ENCODE results near the gene SLC12A6. TPM values are rescaled to one million over a fixed set of nuclear protein-coding genes. Genes with fewer than 3 reads are reported as not detected.
A peak's percentile ranks its signal among the peaks of the same experiment; 100 is the strongest.
"Not testable (repeated sequence)": the region's sequence is repeated elsewhere in the genome, so short reads cannot be mapped to it uniquely, and the experiment has no call there.

SLC12A6 gene
- total RNA-seq, 1 donor from 2014 or later: 16.4 TPM

DNA sequence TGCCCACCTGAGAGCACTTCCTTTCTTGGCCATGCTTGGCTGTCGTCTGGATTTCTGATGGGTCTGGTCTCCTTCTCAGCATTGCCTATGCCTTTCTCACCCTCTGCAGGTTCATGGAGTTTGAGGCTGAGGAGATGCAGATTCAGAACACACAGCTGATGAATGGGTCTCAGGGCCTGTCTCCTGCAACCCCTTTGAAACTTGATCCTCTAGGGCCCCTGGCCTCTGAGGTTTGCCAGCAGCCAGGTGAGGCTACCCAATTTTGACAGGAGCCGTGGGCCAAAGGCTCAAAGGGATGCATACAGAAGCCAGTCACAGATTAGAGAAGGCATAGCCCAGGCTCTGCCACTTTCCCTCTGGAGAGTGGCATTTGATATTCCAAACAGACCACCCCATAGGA is 16.0 kb upstream of the SLC12A6 start:
- TF ChIP-seq, protein P1, sequence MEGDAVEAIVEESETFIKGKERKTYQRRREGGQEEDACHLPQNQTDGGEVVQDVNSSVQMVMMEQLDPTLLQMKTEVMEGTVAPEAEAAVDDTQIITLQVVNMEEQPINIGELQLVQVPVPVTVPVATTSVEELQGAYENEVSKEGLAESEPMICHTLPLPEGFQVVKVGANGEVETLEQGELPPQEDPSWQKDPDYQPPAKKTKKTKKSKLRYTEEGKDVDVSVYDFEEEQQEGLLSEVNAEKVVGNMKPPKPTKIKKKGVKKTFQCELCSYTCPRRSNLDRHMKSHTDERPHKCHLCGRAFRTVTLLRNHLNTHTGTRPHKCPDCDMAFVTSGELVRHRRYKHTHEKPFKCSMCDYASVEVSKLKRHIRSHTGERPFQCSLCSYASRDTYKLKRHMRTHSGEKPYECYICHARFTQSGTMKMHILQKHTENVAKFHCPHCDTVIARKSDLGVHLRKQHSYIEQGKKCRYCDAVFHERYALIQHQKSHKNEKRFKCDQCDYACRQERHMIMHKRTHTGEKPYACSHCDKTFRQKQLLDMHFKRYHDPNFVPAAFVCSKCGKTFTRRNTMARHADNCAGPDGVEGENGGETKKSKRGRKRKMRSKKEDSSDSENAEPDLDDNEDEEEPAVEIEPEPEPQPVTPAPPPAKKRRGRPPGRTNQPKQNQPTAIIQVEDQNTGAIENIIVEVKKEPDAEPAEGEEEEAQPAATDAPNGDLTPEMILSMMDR (IDR thresholded peaks at IDR 0.05; ENCODE audit: insufficient read depth, low read length, poor library complexity, severe bottlenecking): no peak
- no peaks in the 10 kb centered on the region for H3K36me3 ChIP-seq (ENCODE audit: control insufficient read depth, insufficient read depth, low read length)
- H3K27me3 ChIP-seq (ENCODE audit: control insufficient read depth, insufficient read depth, low read length): no peaks in the 10 kb centered on the region
- H3K4me3 ChIP-seq (ENCODE audit: low read depth, low read length): no peak overlapping the region
- no peak for DNase-seq (ENCODE audit: low read depth)

GRCh38 chr15:34352996-34353395 is 15.4 kb upstream of the SLC12A6 start:
- H3K36me3 ChIP-seq (ENCODE audit: control insufficient read depth, insufficient read depth, low read length); H3K4me3 ChIP-seq (ENCODE audit: low read depth, low read length); H3K27me3 ChIP-seq (ENCODE audit: control insufficient read depth, insufficient read depth, low read length); DNase-seq (ENCODE audit: low read depth): not testable (repeated sequence)

- no peaks in the 10 kb centered on the region for H3K27me3 ChIP-seq (ENCODE audit: control insufficient read depth, insufficient read depth, low read length)
- no peak overlapping the region for H3K4me3 ChIP-seq (ENCODE audit: low read depth, low read length)
- no peak for DNase-seq (ENCODE audit: low read depth)
- H3K36me3 ChIP-seq (ENCODE audit: control insufficient read depth, insufficient read depth, low read length): no peaks in the 10 kb centered on the region
- TF ChIP-seq, protein P1 (IDR thresholded peaks at IDR 0.05; ENCODE audit: insufficient read depth, low read length, poor library complexity, severe bottlenecking): no peak
These were observed 12.2 kb upstream of the SLC12A6 start for GRCh38 chr15:34349769-34350168.

DNA sequence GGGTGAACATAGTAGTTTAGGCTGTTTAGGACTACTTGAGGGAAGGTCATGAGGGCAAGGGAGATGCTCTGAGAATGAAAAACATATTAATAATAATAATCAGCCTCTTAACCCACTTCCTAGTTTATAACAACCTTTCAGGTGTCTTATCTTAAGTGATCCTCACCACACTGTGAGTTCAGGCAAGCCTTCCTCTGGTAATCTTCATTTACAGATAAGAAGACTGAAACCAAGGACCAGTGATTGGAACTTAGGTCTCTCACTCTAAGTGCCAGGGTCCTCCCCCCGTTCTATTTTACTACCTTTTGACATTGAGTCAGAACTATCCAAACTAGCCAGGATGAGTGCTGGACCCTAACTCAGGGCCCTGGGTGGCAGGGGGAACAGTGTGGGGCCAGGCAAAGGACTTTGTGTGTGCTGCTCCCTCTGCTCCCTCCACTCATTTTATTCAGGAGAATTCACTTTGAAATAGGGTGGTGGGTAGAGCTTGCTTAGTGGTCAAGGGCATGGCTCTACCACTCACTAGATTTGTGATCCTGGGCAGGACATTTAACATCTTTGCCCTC is 11.2 kb upstream of the SLC12A6 start:
- H3K4me3 ChIP-seq (ENCODE audit: low read depth, low read length): no peak overlapping the region
- no peak for DNase-seq (ENCODE audit: low read depth)
- TF ChIP-seq, protein P1 (IDR thresholded peaks at IDR 0.05; ENCODE audit: insufficient read depth, low read length, poor library complexity, severe bottlenecking): no peak
- no peaks in the 10 kb centered on the region for H3K27me3 ChIP-seq (ENCODE audit: control insufficient read depth, insufficient read depth, low read length)
- no peaks in the 10 kb centered on the region for H3K36me3 ChIP-seq (ENCODE audit: control insufficient read depth, insufficient read depth, low read length)

DNA sequence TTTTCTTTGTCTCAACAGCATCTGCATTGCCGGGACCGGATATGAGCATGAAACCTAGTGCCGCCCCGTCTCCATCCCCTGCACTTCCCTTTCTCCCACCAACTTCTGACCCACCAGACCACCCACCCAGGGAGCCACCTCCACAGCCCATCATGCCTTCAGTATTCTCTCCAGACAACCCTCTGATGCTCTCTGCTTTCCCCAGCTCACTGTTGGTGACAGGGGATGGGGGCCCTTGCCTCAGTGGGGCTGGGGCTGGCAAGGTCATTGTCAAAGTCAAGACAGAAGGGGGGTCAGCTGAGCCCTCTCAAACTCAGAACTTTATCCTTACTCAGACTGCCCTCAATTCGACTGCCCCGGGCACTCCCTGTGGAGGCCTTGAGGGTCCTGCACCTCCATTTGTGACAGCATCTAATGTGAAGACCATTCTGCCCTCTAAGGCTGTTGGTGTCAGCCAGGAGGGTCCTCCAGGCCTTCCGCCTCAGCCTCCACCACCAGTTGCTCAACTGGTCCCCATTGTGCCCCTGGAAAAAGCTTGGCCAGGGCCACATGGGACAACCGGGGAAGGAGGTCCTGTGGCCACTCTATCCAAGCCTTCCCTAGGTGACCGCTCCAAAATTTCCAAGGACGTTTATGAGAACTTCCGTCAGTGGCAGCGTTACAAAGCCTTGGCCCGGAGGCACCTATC is 10.5 kb upstream of the SLC12A6 start:
- TF ChIP-seq, protein P1 (IDR thresholded peaks at IDR 0.05; ENCODE audit: insufficient read depth, low read length, poor library complexity, severe bottlenecking): no peak
- Histone ChIP-seq H3K36me3 (ENCODE audit: control insufficient read depth, insufficient read depth, low read length) (no peaks in the 10 kb centered on the region), H3K27me3 (ENCODE audit: control insufficient read depth, insufficient read depth, low read length) (no peaks in the 10 kb centered on the region), H3K4me3 (ENCODE audit: low read depth, low read length) (no peak overlapping the region)
- no peak for DNase-seq (ENCODE audit: low read depth)

- TF ChIP-seq, protein P1 (IDR thresholded peaks at IDR 0.05; ENCODE audit: insufficient read depth, low read length, poor library complexity, severe bottlenecking): peak; percentile 96
- Histone ChIP-seq H3K27me3 (ENCODE audit: control insufficient read depth, insufficient read depth, low read length) (no peaks in the 10 kb centered on the region), H3K4me3 (ENCODE audit: low read depth, low read length) (peak within 1 kb of the TSS; percentile 65), H3K36me3 (ENCODE audit: control insufficient read depth, insufficient read depth, low read length) (no peaks in the 10 kb centered on the region)
- peak; percentile 80 for DNase-seq (ENCODE audit: low read depth)
These were observed 5.4 kb upstream of the SLC12A6 start, which contains the start of the genes NOP10 and NUTM1 for GRCh38 chr15:34342737-34343575. Gene NOP10, minus strand, starts transcription at chr15:34343136. Its CDS starts 63 bp downstream, at chr15:34343073. Gene NUTM1, plus strand, starts transcription at chr15:34343315. Its CDS starts 382 bp downstream, at chr15:34343697.

DNA sequence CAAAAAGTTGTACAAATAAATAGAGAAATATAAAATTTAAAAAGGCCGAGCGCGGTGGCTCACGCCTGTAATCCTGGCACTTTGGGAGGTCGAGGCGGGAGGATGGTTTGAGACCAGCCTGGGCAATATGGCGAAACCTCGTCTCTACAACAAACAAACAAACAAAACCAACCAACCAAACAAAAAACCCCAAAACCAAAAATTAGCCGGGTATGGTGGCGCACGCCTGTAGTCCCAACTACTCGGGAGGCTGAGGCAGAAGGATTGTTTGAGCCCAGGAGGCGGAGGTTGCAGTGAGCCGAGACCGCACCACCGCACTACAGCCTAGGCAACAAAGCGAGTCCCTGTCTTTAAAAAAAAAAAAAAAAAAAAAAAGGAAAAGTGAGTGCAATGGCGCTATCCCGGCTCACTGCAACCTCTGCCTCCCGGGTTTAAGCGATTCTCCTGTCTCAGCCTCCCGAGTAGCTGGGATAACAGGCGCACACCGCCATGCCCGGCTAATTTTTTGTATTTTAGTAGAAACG is 4.7 kb upstream of the SLC12A6 start:
- H3K4me3 ChIP-seq (ENCODE audit: low read depth, low read length): peak overlapping the region; percentile 65
- not testable (repeated sequence) for H3K36me3 ChIP-seq (ENCODE audit: control insufficient read depth, insufficient read depth, low read length); DNase-seq (ENCODE audit: low read depth); H3K27me3 ChIP-seq (ENCODE audit: control insufficient read depth, insufficient read depth, low read length)
